Cardiac fibroblast (primary cell): ENCODE data around the gene ZNRF2.

Source experiments
- DNase-seq, 2 donors: peaks; one replicate each; pipeline versions ENCODE4 v3.0.0 to v3.0.0-alpha.2; 2010; ENCODE audit warnings: low read depth in 2 of 2
- H3K4me3 ChIP-seq, 2 donors: replicated peaks in 1 of 2; 1 replicate in 1 of 2; 2 replicates in 1 of 2; pipeline ENCODE4 v1.5.1; 2011; ENCODE audit warnings: low read depth in 2 of 2, low read length in 2 of 2, mild to moderate bottlenecking in 2 of 2, moderate library complexity in 1 of 2
- CTCF ChIP-seq: IDR thresholded peaks from one replicate; pipeline ENCODE4 v1.5.1; 2011; ENCODE audit warnings: low read depth, mild to moderate bottlenecking, low read length, inconsistent platforms

ZNRF2 gene

GRCh38 chr7:30245913-30246312 lies 38.5 kb upstream of the ZNRF2 start:
- DNase-seq = no peak
- no peak for TF ChIP-seq CTCF
- no peak overlapping the region for H3K4me3 ChIP-seq

- no peak for DNase-seq
- TF ChIP-seq CTCF = no peak
- no peak overlapping the region for H3K4me3 ChIP-seq
Observed at GRCh38 chr7:30246392-30246791, 38.0 kb upstream of the ZNRF2 start.

- no peak for TF ChIP-seq CTCF
- no peak overlapping the region for H3K4me3 ChIP-seq
- peak in 1 of 2 donors; percentile 16 for DNase-seq
Observed at GRCh38 chr7:30247541-30248401, 36.6 kb upstream of the ZNRF2 start.

GRCh38 chr7:30249316-30249715 lies 35.1 kb upstream of the ZNRF2 start:
- DNase-seq = no peak
- no peak overlapping the region for H3K4me3 ChIP-seq
- TF ChIP-seq CTCF = no peak

- DNase-seq = no peak
- H3K4me3 ChIP-seq = no peak overlapping the region
- no peak for TF ChIP-seq CTCF
Observed at GRCh38 chr7:30249986-30250774, 34.2 kb upstream of the ZNRF2 start.

GRCh38 chr7:30251708-30252329 lies 32.6 kb upstream of the ZNRF2 start:
- no peak overlapping the region for H3K4me3 ChIP-seq
- peak; percentile 5 to 30 for DNase-seq
- TF ChIP-seq CTCF = no peak
